Gastrocnemius medialis (tissue), 4 donors: ENCODE data around the gene RARG. TPM values are rescaled to one million over a fixed set of nuclear protein-coding genes. Genes with fewer than 3 reads are reported as not detected.

Experiments
- ATAC-seq, 2 donors: fragments of 150-250 bp; one replicate each; pipeline ENCODE4 v1.9.1; 2016
- DNase-seq, 2 donors: peaks; one replicate each; pipeline ENCODE4 v3.0.0-alpha.2; 2019
- H3K27ac ChIP-seq, 4 donors: fragments of 200-600 bp; sonication (generic); 1 replicate in 1 of 4; 2 replicates in 3 of 4; pipeline ENCODE4 v1.5.1; 2016 to 2018; ENCODE audit warnings: mild to moderate bottlenecking in 2 of 4, moderate library complexity in 1 of 4
- H3K27me3 ChIP-seq, 3 donors: fragments of 200-600 bp; sonication (generic) in 2 of 3; 1 replicate in 1 of 3; 2 replicates in 2 of 3; pipeline versions ENCODE4 v1.5.1 to v1.6.0; 2016 to 2019; ENCODE audit warnings: mild to moderate bottlenecking in 1 of 3, moderate library complexity in 1 of 3
- H3K36me3 ChIP-seq, 2 donors: fragments of 200-600 bp; sonication (generic) in 1 of 2; one replicate each; pipeline ENCODE4 v1.5.1; 2017 to 2018
- H3K4me1 ChIP-seq, 2 donors: fragments of 200-600 bp; sonication (generic) in 1 of 2; one replicate each; pipeline ENCODE4 v1.5.1; 2016 to 2017; ENCODE audit warnings: mild to moderate bottlenecking in 2 of 2
- H3K4me3 ChIP-seq, 4 donors: fragments of 200-600 bp; sonication (generic) in 3 of 4; 1 replicate in 1 of 4; 2 replicates in 3 of 4; pipeline ENCODE4 v1.5.1; 2016 to 2019; ENCODE audit warnings: mild to moderate bottlenecking in 2 of 4
- H3K9me3 ChIP-seq, 3 donors: fragments of 200-600 bp; sonication (generic) in 2 of 3; 1 replicate in 1 of 3; 2 replicates in 2 of 3; pipeline ENCODE4 v1.5.1; 2016 to 2019
- CTCF ChIP-seq, 5 experiments: fragments of 450-650 bp in 3 of 5; fragments of 200-600 bp in 2 of 5; sonication (generic) in 2 of 5; IDR thresholded peaks in 4 of 5; conservative IDR thresholded peaks in 1 of 5; 1 replicate in 4 of 5; 2 replicates in 1 of 5; pipeline ENCODE4 v1.5.1; 2016 to 2019; ENCODE audit warnings: antibody characterized with exemption in 5 of 5, mild to moderate bottlenecking in 3 of 5, moderate library complexity in 3 of 5
- POLR2A ChIP-seq, 2 donors: fragments of 450-650 bp; IDR thresholded peaks; one replicate each; pipeline ENCODE4 v1.6.1; 2017; ENCODE audit warnings: antibody characterized with exemption in 2 of 2, mild to moderate bottlenecking in 2 of 2, moderate library complexity in 2 of 2
- in situ Hi-C, 4 donors: fragments of 200-750 bp; cut with MboI; loops; one replicate each; pipeline versions ENCODE4 v1.15.0 to v1.8.0; 2017; ENCODE audit warnings: low sequenced_read_pairs in 4 of 4
- intact Hi-C: fragments of 100-400 bp; cut with DNase I; formaldehyde crosslinking; loops from one replicate; pipeline ENCODE4 v1.15.1; 2023; ENCODE audit warnings: low total_unique reads
- total RNA-seq, 4 donors: library from RNA; depleted of rRNA; stranded (reverse); fragments of >200 nt; gene quantifications; one replicate each; pipeline versions ENCODE4 v1.1.0 to v1.2.3, GENCODE V29; 2016

RARG gene
- 1 to 10 TPM; 4.2 to 5.8 (median 4.9) TPM for total RNA-seq

GRCh38 chr12:53231921-53232645 is at the start of gene RARG:
Gene RARG (minus strand): TSS chr12:53232209. CDS start chr12:53227545, 4,664 bp downstream.
- peaks cover 5 to 21% of the 10 kb centered on the region in 2 donors for H3K4me1 ChIP-seq
- DNase-seq: no peak
- peaks cover 18 to 34% (median 33%) of the 10 kb centered on the region in 3 donors for H3K27me3 ChIP-seq
- H3K9me3 ChIP-seq: no peaks in the 10 kb centered on the region
- ATAC-seq: peak; percentile 21 to 39
- peak within 1 kb of the TSS; percentile 54 to 74 (median 57) for H3K4me3 ChIP-seq
- TF ChIP-seq CTCF (IDR thresholded peaks at IDR 0.05 in 4 of 5, conservative IDR thresholded peaks at IDR 0.05 in 1 of 5) (no peak), POLR2A (IDR thresholded peaks at IDR 0.05) (no peak)
- intact Hi-C loops: no loop called here
- H3K36me3 ChIP-seq: no peaks in the 10 kb centered on the region
- peak within 1 kb of the TSS; percentile 42 to 75 (median 68) for H3K27ac ChIP-seq
- in situ Hi-C loops: no loop called here

- TF ChIP-seq CTCF (IDR thresholded peaks at IDR 0.05 in 4 of 5, conservative IDR thresholded peaks at IDR 0.05 in 1 of 5) (no peak), POLR2A (IDR thresholded peaks at IDR 0.05) (no peak)
- Histone ChIP-seq H3K9me3 (no peaks in the 10 kb centered on the region), H3K36me3 (no peaks in the 10 kb centered on the region), H3K4me3 (no peak overlapping the region), H3K27me3 (no peaks in the 10 kb centered on the region), H3K27ac (no peak overlapping the region), H3K4me1 (no peaks in the 10 kb centered on the region)
- in situ Hi-C loops: loop anchor here in 2 of 4 donors (5.0 to 10.0 kb wide), 2 partner anchors 65 to 68 kb away; no protein-coding TSS in a partner anchor
- ATAC-seq (no peak), DNase-seq (no peak)
- intact Hi-C loops: no loop called here
Measured at GRCh38 chr12:53279888-53280498, 48.0 kb upstream of the RARG start.

- intact Hi-C loops: no loop called here
Measured at GRCh38 chr12:53279283-53279869, 47.4 kb upstream of the RARG start.

GRCh38 chr12:53277981-53278380 is 46.0 kb upstream of the RARG start:
- in situ Hi-C loops: no loop called here
- intact Hi-C loops: no loop called here
- Histone ChIP-seq H3K27ac (no peak overlapping the region), H3K9me3 (no peaks in the 10 kb centered on the region), H3K36me3 (no peaks in the 10 kb centered on the region), H3K4me1 (no peaks in the 10 kb centered on the region), H3K4me3 (no peak overlapping the region), H3K27me3 (no peaks in the 10 kb centered on the region)
- ATAC-seq (no peak), DNase-seq (no peak)
- TF ChIP-seq POLR2A (IDR thresholded peaks at IDR 0.05) (no peak), CTCF (IDR thresholded peaks at IDR 0.05 in 4 of 5, conservative IDR thresholded peaks at IDR 0.05 in 1 of 5) (no peak)

More at GRCh38 chr12:53279283-53279869, 47.4 kb upstream of the RARG start:
- in situ Hi-C loops: no loop called here
- Histone ChIP-seq H3K4me3 (no peak overlapping the region), H3K36me3 (no peaks in the 10 kb centered on the region), H3K9me3 (no peaks in the 10 kb centered on the region), H3K4me1 (no peaks in the 10 kb centered on the region), H3K27me3 (no peaks in the 10 kb centered on the region), H3K27ac (no peak overlapping the region)
- TF ChIP-seq CTCF (IDR thresholded peaks at IDR 0.05 in 4 of 5, conservative IDR thresholded peaks at IDR 0.05 in 1 of 5) (no peak), POLR2A (IDR thresholded peaks at IDR 0.05) (no peak)
- DNase-seq: no peak
- no peak for ATAC-seq
